Measurements from ENCODE around the gene NUS1.
"Not testable (repeated sequence)": the region's sequence is repeated elsewhere in the genome, so short reads cannot be mapped to it uniquely, and the experiment has no call there.

Gene NUS1

GRCh38 chr6:117674991-117675657 lies at the start of gene NUS1:
Gene NUS1, plus strand, starts transcription at chr6:117675469. Its CDS starts 202 bp downstream, at chr6:117675671.
- DNase-seq (ENCODE audit: low spot score) = peak; percentile 98

DNA sequence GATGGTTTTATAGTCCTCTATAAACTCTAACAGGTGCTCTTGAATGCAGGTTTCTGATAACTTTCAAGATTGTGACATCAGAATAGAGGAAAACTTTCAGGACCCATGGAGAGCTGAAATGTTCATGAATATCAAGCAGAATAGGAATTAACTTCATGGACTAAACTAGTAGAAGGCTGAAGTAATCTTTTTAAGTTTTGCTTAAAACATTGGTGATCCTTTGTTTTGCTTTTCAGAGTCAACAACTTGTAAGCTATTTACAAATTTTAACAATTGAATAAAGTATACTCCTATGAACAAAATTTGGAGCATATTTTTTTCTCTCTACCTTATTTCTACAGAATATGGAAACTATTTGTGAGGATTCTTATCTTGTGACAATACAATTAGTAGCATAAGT lies 47.7 kb upstream of the NUS1 start:
- DNase-seq (ENCODE audit: low spot score) = no peak

DNA sequence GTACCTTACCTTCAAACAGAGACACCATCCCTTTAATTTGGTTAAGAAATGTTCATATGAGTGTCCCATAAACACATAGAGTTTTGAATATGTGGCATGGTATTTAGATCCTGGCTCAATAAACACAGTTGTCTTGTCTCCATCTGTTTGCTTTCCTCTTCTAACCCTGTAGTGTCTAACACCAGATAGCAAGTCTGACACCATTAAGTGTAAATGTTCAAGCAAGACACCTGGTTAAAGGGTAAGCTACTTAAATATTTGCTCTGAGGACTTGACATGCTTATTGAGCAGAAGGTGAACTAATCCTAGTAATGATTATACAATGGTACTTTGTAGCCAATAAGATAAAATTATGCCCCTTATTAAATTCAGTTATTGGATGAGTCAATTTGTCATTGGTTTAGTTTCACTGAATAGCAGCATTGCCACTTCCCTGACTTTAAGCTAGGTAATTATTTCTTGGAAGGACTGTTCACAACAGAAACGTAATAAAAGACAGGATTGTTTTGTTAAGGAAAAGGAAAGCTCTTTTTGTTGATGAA lies 46.1 kb upstream of the NUS1 start:
- no peak for DNase-seq (ENCODE audit: low spot score)

GRCh38 chr6:117637770-117638169 lies 37.5 kb upstream of the NUS1 start:
- DNase-seq (ENCODE audit: low spot score) = no peak

DNA sequence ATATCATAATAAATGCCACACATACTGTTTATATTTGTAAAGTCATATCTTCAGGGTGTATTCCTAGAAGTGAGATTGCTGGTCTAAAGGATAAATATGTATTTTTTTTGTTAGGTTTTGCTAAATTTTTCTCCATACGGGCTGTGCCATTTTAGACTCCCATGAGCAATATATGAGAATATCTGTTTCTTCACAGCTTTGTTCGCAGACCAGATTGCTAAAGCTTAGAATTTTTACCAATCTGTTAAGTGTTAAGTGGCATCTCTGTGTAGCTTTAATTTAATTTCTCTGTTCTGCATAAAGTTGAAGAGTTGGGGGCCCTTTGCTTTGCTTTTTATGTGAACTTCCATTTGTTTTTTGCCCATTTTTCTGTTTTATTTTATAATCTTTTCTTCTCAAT lies 32.3 kb upstream of the NUS1 start:
- DNase-seq (ENCODE audit: low spot score) = no peak

DNA sequence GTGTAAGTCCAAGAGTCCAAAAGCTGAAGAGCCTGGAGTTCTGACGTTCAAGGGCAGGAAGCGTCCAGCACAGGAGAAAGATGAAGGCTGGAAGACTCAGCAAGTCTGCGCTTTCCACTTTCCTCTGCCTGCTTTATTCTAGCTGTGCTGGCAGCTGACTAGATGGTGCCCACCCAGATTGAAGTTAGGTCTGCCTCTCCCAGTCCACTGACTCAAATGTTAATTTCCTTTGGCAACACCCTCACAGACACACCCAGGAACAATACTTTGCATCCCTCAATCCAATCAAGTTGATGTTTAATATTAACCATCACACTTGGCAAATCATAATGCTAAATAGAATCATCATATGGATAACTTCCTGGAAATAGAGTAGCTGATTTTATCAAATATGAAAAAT lies 23.3 kb upstream of the NUS1 start:
- DNase-seq (ENCODE audit: low spot score) = not testable (repeated sequence)

GRCh38 chr6:117653949-117654348 lies 21.3 kb upstream of the NUS1 start:
- DNase-seq (ENCODE audit: low spot score) = no peak

DNA sequence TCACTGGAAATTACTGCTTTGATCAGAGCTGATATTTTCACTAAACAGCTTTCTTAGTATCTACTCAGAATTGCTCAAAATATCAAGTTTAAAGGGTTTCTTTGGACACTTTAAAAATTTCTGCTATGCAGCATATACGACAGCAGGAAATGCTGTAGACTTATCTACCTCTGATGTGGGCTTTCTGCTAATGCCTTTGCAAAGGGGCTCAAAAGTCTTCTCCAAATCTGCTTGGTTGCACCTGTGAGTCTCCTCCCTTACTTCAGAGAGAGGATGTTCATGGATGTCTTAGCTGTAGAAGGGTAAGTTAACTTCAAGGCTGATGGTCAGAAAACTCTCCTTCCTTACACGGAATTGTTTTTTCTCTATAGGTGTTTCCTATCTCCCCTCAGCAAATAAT lies 19.9 kb upstream of the NUS1 start:
- DNase-seq (ENCODE audit: low spot score) = no peak

DNA sequence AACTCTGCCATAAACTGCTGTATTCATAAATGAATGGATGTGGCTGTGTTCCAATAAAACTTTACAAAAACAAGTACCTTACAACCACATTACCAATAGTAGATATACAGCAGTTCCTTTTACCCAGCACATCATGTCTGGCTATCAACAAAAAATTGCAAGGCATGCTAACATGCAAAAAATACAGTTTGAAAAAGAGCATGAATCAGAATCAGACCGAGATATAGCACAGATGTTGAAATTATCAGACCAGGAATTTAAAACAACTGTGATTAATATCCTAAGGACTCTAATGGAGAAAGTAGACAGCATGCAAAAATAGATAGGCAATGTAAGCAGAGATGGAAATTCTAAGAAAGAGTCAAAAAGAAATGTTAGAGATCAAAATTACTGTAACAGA lies 8.4 kb upstream of the NUS1 start:
- no peak for DNase-seq (ENCODE audit: low spot score)

GRCh38 chr6:117668736-117669135 lies 6.5 kb upstream of the NUS1 start:
- DNase-seq (ENCODE audit: low spot score) = no peak

GRCh38 chr6:117674503-117674902 lies 766 bp upstream of the NUS1 start:
- DNase-seq (ENCODE audit: low spot score) = no peak

GRCh38 chr6:117675658-117676301 lies 511 bp downstream of the NUS1 start:
- DNase-seq (ENCODE audit: low spot score) = peak; percentile 22

DNA sequence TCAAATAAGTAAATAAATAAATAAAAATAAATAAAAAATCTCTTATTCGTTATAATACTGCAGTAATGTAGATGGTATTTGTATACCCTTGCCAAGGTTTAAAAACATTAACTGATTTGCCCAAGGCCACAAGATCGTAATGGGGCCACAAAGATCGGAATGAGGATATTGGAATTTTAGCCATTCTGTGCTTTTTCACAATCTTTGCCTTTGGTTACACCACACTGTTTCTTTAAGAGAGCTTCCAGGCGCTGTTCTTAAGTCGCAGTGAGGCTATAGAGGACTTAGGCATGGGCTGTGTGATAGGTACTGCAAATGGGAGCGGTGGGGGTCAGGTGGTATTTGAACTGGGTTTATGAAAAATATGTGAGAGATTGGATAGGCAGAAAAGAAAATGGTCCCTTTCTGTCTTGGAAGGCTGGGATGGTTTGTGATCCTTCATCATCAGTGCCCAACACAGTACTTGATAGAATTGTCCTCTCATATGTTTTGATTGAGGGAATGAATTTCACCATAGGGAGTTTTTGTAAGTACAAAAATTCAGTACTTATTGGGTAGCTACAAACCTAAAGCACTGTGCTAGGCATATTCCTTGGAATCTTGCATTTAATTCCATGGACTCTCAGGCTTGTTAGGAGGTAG lies 1.4 kb downstream of the NUS1 start:
- peak; percentile 15 for DNase-seq (ENCODE audit: low spot score)

DNA sequence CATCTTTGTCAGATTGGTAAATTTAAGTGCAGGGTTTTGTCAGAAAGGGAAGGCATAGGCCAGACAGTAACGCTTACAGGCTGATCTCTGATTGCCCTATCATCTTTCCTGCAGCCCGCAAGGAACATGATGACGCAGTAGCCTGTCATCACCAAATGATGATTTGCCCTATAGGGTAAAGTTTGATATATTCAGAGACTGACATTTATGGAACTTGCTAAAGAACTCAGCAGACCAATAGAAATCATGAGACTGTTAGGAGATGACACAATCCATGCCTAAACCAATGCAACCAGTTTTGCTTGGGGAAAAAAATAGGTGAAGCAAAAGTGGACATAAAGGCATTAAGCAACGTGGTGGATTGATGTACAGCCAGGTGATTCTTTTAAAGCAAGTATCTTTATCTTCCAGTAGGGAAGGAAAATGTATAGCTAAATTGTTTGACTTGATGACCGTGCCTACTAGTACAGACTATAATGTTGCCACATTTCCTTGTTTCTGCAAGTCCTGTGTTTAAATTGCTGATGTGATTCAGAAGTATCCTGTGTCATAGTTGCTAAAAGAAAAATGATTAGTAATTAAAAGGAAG lies 2.4 kb downstream of the NUS1 start:
- DNase-seq (ENCODE audit: low spot score) = no peak

DNA sequence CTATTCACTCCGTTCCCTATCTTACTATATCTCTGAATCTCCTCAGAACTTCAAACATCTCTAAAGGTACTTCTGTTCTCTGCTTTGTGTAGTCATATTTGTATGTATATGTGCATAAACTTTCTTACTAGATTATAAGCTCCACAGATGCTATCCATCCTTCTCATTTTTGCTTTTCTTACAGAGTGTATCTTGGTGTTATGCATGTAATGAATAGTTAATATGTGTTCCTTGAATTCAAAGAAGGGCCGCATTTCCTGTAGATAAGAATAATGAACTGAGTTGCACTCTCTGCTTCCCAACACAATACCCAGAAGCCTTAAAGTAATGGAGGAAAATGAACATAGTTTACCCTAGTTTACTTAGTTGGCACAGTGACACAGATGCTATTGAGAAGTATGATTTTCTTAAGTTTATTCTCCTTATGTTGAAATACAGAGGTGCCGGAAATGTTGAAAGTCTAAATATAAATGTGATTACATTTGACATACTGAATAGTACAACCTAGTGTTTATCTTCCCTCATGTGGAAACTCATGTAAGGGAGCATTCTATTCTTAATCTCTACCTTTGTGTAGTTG lies 6.0 kb downstream of the NUS1 start:
- DNase-seq (ENCODE audit: low spot score) = no peak

DNA sequence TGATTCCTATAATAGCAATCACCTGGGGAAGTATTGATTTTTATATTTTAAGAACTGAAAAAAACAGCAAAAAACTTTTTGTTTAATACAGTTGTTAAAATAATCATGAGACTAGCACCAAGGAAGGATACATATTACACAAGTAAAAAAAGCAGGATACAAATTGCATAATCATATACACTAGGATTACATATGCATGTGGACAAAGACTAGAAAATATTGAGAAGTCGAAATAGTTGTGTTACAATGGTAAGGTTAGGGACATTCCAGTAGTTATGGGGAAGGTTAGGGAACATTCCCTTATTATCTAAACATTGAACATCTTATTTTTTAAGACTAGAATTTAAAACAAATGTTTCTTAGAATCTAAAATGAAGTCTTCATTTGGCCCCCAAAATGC lies 9.5 kb downstream of the NUS1 start:
- DNase-seq (ENCODE audit: low spot score) = no peak

GRCh38 chr6:117685359-117685758 lies 10.1 kb downstream of the NUS1 start:
- no peak for DNase-seq (ENCODE audit: low spot score)

DNA sequence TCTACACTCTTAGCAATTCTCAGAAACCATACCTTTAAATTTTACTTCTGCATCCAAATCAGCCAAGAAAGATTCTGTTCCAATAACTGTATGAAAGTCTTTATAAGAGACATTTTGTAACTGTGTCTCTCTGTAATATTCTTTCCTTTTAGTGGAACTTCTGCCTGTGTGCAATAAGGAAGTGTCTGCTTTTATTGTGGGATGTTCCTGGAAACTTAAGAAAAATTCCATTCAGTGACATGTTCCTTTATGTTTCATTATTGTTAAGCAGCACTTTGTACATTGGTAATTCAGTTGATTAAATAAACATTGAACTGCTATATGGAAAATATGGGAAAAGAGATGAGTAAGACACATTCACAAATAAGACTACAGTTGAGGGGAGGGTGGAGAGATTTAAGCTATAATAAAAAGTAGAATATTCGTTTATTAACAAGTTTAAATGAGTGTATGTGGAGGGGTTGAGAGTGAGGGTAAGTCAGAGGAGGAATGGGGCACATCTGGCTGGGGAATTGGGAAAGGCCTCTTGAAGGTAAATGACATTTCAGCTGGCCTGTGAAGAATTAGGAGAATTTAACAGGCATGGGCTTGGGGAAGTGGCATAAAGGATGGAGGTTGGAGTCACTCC lies 11.9 kb downstream of the NUS1 start:
- no peak for DNase-seq (ENCODE audit: low spot score)

- not testable (repeated sequence) for DNase-seq (ENCODE audit: low spot score)
These were observed 14.3 kb downstream of the NUS1 start for GRCh38 chr6:117689584-117689983.

DNA sequence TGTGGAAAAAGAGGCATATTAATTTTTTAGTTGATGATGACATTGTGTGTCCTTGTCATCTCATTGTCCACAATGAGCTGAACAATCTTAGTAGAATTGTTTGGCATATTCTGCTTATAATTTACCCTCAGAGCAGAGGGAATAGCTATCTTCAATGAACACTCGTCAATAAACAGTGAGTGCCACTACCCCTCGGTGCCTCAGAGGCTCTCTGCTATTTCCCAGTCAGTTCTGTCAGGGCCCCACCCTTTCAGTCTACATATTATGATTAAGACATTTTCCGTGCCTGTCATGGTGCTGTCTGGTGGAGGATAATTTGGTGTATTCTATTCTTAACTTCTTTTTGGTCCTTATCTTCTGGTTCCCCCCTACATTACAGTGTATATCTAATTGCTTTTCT lies 31.2 kb downstream of the NUS1 start:
- DNase-seq (ENCODE audit: low spot score) = no peak

DNA sequence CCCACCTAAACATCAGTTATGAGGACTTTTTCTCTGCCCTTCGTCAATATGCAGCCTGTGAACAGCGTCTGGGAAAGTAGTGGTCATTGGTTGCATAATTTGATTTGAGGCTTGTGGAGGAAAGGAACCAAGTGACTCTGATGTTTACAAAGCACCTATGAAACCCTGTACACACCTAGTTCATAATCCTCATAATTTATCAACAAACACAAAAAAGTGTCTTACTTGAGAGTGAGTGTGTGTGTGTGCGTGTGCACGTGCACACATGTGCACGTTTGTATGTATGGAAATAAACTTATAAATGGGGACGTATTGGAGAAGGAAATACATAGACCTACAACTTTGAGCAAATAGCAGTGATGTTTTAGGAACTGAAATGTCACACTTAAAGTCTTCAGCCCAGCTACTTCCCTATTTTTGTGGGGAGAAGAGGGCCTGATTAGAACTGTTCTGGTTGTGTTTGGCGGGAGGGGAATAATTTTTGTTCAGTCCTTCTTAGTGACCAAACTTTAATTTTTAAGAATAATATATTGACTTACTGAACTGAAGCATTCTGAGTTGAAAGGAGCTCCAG lies 31.8 kb downstream of the NUS1 start:
- not testable (repeated sequence) for DNase-seq (ENCODE audit: low spot score)

DNA sequence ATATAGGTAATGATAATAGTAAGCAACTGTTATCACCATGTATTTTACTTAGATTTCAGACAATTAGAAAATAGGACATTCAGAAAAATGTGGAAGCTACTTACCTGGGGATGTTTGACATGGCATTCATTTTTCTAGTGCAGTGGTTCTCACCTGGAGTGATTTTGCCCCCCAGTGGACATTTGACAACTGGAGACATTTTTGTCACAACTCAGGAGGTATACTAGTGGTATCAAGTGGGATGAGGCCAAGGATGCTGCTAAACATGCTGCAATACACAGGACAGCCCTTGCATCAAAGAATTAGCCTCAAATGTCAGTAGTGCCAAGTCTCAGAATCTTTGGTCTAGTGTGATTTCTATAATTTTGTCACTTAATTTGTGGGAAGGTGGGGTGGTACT lies 36.1 kb downstream of the NUS1 start:
- peak; percentile 35 for DNase-seq (ENCODE audit: low spot score)
